B cell (primary cell): ENCODE results near the gene TMEM120A. TPM values are rescaled to one million over a fixed set of nuclear protein-coding genes. Genes with fewer than 3 reads are reported as not detected.

ENCODE experiments used
- ATAC-seq: fragments of 200-7000 bp; cut with Tn5 transposase; one replicate; pipeline ENCODE4 v1.10.0; 2021; ENCODE audit warnings: low read depth, mild to moderate bottlenecking, moderate number of reproducible peaks, moderate library complexity
- CTCF ChIA-PET: fragments of 350-600 bp; sonication (Branson Sonifier 250); formaldehyde crosslinking; loops from one replicate; lab custom pipeline; 2021; ENCODE audit warnings: antibody characterized with exemption, inconsistent platforms; lab: Charles Lee
- POLR2A ChIA-PET: fragments of 350-600 bp; sonication (Branson Sonifier 250); formaldehyde crosslinking; loops from one replicate; lab custom pipeline; 2021; ENCODE audit warnings: antibody characterized with exemption; lab: Charles Lee
- DNase-seq: peaks from one replicate; pipeline ENCODE4 v3.0.0; 2013
- H2AFZ ChIP-seq: 2 replicates; pipeline ENCODE4 v1.6.1; 2012; ENCODE audit warnings: mild to moderate bottlenecking, low read depth, low read length; ENCODE audit not compliant: insufficient read depth, poor library complexity, severe bottlenecking
- H3K27ac ChIP-seq, 2 donors: 1 replicate in 1 of 2; 2 replicates in 1 of 2; pipeline ENCODE4 v1.5.1; 2012 to 2013; ENCODE audit warnings: low read length in 2 of 2, mild to moderate bottlenecking in 2 of 2, moderate library complexity in 1 of 2
- H3K27me3 ChIP-seq, 4 experiments: fragments of 200-600 bp in 1 of 4; sonication (generic) in 1 of 4; replicated peaks in 1 of 4; 1 replicate in 2 of 4; 2 replicates in 2 of 4; pipeline versions ENCODE4 v1.6.1 to v1.7.0; 2013 to 2016; ENCODE audit warnings: low read length in 3 of 4, mild to moderate bottlenecking in 2 of 4, mixed read lengths in 1 of 4, moderate library complexity in 1 of 4; ENCODE audit not compliant: insufficient read depth in 4 of 4, control insufficient read depth in 3 of 4; ENCODE audit errors: control extremely low read depth in 1 of 4
- H3K36me3 ChIP-seq, 2 experiments: replicated peaks in 1 of 2; 1 replicate in 1 of 2; 2 replicates in 1 of 2; pipeline versions ENCODE4 v1.6.1 to v1.7.1; 2013; ENCODE audit warnings: low read length in 1 of 2; ENCODE audit not compliant: insufficient read depth in 2 of 2, control insufficient read depth in 1 of 2; ENCODE audit errors: control extremely low read depth in 1 of 2, extremely low read depth in 1 of 2
- H3K4me1 ChIP-seq, 2 donors: fragments of 200-600 bp in 1 of 2; sonication (generic) in 1 of 2; 1 replicate in 1 of 2; 2 replicates in 1 of 2; pipeline versions ENCODE4 v1.5.1 to v1.6.1; 2013 to 2017; ENCODE audit warnings: low read length in 2 of 2; ENCODE audit not compliant: control insufficient read depth in 2 of 2, insufficient read depth in 2 of 2
- H3K4me2 ChIP-seq: replicated peaks from 2 replicates; pipeline ENCODE3; 2012; ENCODE audit warnings: mild to moderate bottlenecking, low read depth, low read length; ENCODE audit not compliant: poor library complexity, severe bottlenecking
- H3K4me3 ChIP-seq, 5 experiments: fragments of 200-600 bp in 1 of 5; sonication (generic) in 1 of 5; 1 replicate in 3 of 5; 2 replicates in 2 of 5; pipeline versions ENCODE4 v1.5.1 to v1.7.0; 2011 to 2016; ENCODE audit warnings: low read length in 4 of 5, mild to moderate bottlenecking in 4 of 5, low read depth in 2 of 5, control low read depth in 1 of 5, moderate library complexity in 1 of 5; ENCODE audit not compliant: insufficient read depth in 1 of 5; ENCODE audit errors: control extremely low read depth in 1 of 5, extremely low read depth in 1 of 5
- H3K79me2 ChIP-seq: fragments of 200-600 bp; sonication (generic); one replicate; pipeline ENCODE4 v1.6.0; 2016; ENCODE audit warnings: low read length; ENCODE audit not compliant: control insufficient read depth, insufficient read depth
- H3K9ac ChIP-seq: fragments of 200-600 bp; sonication (generic); 2 replicates; pipeline ENCODE4 v1.6.1; 2017; ENCODE audit warnings: mild to moderate bottlenecking, low read length, moderate library complexity
- H3K9me3 ChIP-seq, 3 donors: one replicate each; pipeline versions ENCODE4 v1.6.1 to v1.7.1; 2013; ENCODE audit warnings: low read length in 2 of 3; ENCODE audit not compliant: control insufficient read depth in 2 of 3, insufficient read depth in 1 of 3; ENCODE audit errors: control extremely low read depth in 1 of 3
- H4K20me1 ChIP-seq: 2 replicates; pipeline ENCODE4 v1.6.0; 2012; ENCODE audit warnings: mild to moderate bottlenecking, low read length; ENCODE audit not compliant: insufficient read depth, control insufficient read depth, poor library complexity, severe bottlenecking
- H3K27ac Mint-ChIP-seq: one replicate; pipeline ENCODE4 v1.8.0; 2021; ENCODE audit warnings: mixed read lengths
- H3K27me3 Mint-ChIP-seq: one replicate; pipeline ENCODE4 v1.8.0; 2021; ENCODE audit warnings: mixed read lengths
- H3K4me1 Mint-ChIP-seq: one replicate; pipeline ENCODE4 v1.8.0; 2021; ENCODE audit warnings: mixed read lengths
- H3K4me3 Mint-ChIP-seq: one replicate; pipeline ENCODE4 v1.8.0; 2021; ENCODE audit warnings: mixed read lengths
- H3K9me3 Mint-ChIP-seq: one replicate; pipeline ENCODE4 v1.8.0; 2022; ENCODE audit warnings: mixed read lengths; ENCODE audit not compliant: insufficient read depth
- CTCF ChIP-seq: fragments of 200-600 bp; IDR thresholded peaks from one replicate; pipeline ENCODE4 v1.8.0; 2022; ENCODE audit warnings: antibody characterized with exemption, mild to moderate bottlenecking
- EZH2 ChIP-seq: IDR thresholded peaks from 2 replicates; pipeline ENCODE4 v1.6.1; 2012; ENCODE audit warnings: borderline replicate concordance, low read depth, mild to moderate bottlenecking, moderate library complexity, low read length; ENCODE audit not compliant: insufficient read depth, poor library complexity, severe bottlenecking
- WGBS: methylation state at CpG from one replicate; pipeline ENCODE4 v1.1.5; 2013; ENCODE audit warnings: missing lambda C conversion rate; ENCODE audit not compliant: insufficient coverage; 5-methylcytosine and 5-hydroxymethylcytosine counted together
- intact Hi-C: fragments of 100-400 bp; cut with micrococcal nuclease; formaldehyde crosslinking; loops from one replicate; pipeline ENCODE4 v1.10.0; 2022
- polyA plus RNA-seq: library from polyadenylated mRNA; depleted of rRNA; stranded (reverse); fragments of >200 nt; gene quantifications from 2 replicates; pipeline ENCODE4 v1.2.3, GENCODE V29; 2012
- total RNA-seq, 2 donors: library from RNA; stranded (reverse); fragments of 120-200 nt in 1 of 2; gene quantifications; 1 replicate in 1 of 2; 2 replicates in 1 of 2; pipeline versions ENCODE4 v1.2.3 to v1.2.4, GENCODE V29; 2013 to 2022

Gene TMEM120A
- total and polyA plus RNA-seq, 2 donors (not counting 1 experiment from before 2014, with no cell fraction given), result 39.0 to 49.3 TPM

- intact Hi-C loops, result no loop called here
- WGBS, result 97% methylated on average over 11 of the region's 12 CpGs
- ChIA-PET CTCF (no interaction called here), POLR2A (no interaction called here)
- Mint-ChIP-seq H3K4me3 (no peak overlapping the region), H3K27me3 (no peaks in the 10 kb centered on the region), H3K27ac (no peak overlapping the region), H3K4me1 (no peaks in the 10 kb centered on the region), H3K9me3 (no peaks in the 10 kb centered on the region)
- TF ChIP-seq CTCF (no peak), EZH2 (no peak)
- ATAC-seq (no peak), DNase-seq (no peak)
- Histone ChIP-seq H3K79me2 (no peaks in the 10 kb centered on the region), H3K9ac (no peak overlapping the region), H3K9me3 (no peaks in the 10 kb centered on the region), H3K4me3 (no peak overlapping the region), H2AFZ (no peak overlapping the region), H3K27me3 (no peaks in the 10 kb centered on the region), H3K4me1 (no peaks in the 10 kb centered on the region), H4K20me1 (no peaks in the 10 kb centered on the region), H3K27ac (no peak overlapping the region), H3K36me3 (peaks cover 0 to 13% of the 10 kb centered on the region in 2 experiments), H3K4me2 (no peak overlapping the region)
These were observed 25.8 kb downstream of the TMEM120A start for GRCh38 chr7:75968561-75969001.

GRCh38 chr7:75968012-75968411 is 26.4 kb downstream of the TMEM120A start:
- Mint-ChIP-seq H3K9me3 (no peaks in the 10 kb centered on the region), H3K27me3 (no peaks in the 10 kb centered on the region), H3K27ac (no peak overlapping the region), H3K4me1 (no peaks in the 10 kb centered on the region), H3K4me3 (no peak overlapping the region)
- H4K20me1 ChIP-seq, result no peaks in the 10 kb centered on the region
- H3K4me2 ChIP-seq, result no peak overlapping the region
- H3K9ac ChIP-seq, result no peak overlapping the region
- 87% methylated on average over 10 of the region's 10 CpGs for WGBS
- ChIA-PET CTCF (no interaction called here), POLR2A (no interaction called here)
- ATAC-seq (no peak), DNase-seq (no peak)
- intact Hi-C loops, result no loop called here
- TF ChIP-seq CTCF (no peak), EZH2 (no peak)
- no peak overlapping the region for H3K4me3 ChIP-seq
- no peaks in the 10 kb centered on the region for H3K27me3 ChIP-seq
- no peaks in the 10 kb centered on the region for H3K79me2 ChIP-seq
- peaks cover 0 to 11% of the 10 kb centered on the region in 2 experiments for H3K36me3 ChIP-seq
- no peak overlapping the region for H2AFZ ChIP-seq
- H3K4me1 ChIP-seq, result no peaks in the 10 kb centered on the region
- no peak overlapping the region for H3K27ac ChIP-seq
- no peaks in the 10 kb centered on the region for H3K9me3 ChIP-seq
